ENCODE data around the gene RPL10. TPM values are rescaled to one million over a fixed set of nuclear protein-coding genes. Genes with fewer than 3 reads are reported as not detected.

RPL10 gene
- total and polyA plus RNA-seq, 2 of the 8 experiments (the other 6 are each of a cell fraction or from before 2014, with no cell fraction given) = 2,633 to 4,293 TPM

GRCh38 chrX:154355094-154355775 lies 42.9 kb upstream of the RPL10 start:
- Histone ChIP-seq H3K79me1 (ENCODE audit: low read depth, low read length) (no peaks in the 10 kb centered on the region; the same call in 1 of the 2 replicates), H3K23me2 (ENCODE audit: low read depth, low read length) (no peaks in the 10 kb centered on the region), H2BK120ac (replicated peaks; ENCODE audit: low read depth, low read length) (no peak overlapping the region), H2BK20ac (ENCODE audit: low read length) (no peak overlapping the region), H3K23ac (ENCODE audit: insufficient read length) (no peak overlapping the region), H3K18ac (ENCODE audit: extremely low read depth, low read length) (no peak overlapping the region), H3K4me1 (replicated peaks in 1 of 4; ENCODE audit: control insufficient read depth in 3 of 4, insufficient read depth in 4 of 4, low read length in 3 of 4) (no peaks in the 10 kb centered on the region), H3K79me2 (ENCODE audit: control insufficient read depth in 1 of 2, insufficient read depth in 2 of 2, low read length in 2 of 2) (no peaks in the 10 kb centered on the region), H3K36me3 (ENCODE audit: control insufficient read depth in 2 of 4, insufficient read depth in 4 of 4, low read length in 3 of 4) (peaks cover 44 to 100% (median 86%) of the 10 kb centered on the region in 4 experiments), H2BK5ac (ENCODE audit: low read depth, low read length) (no peak overlapping the region), H3K27me3 (replicated peaks in 1 of 4; ENCODE audit: control insufficient read depth in 3 of 4, extremely low read depth in 1 of 4, insufficient read depth in 3 of 4, low read length in 3 of 4) (no peaks in the 10 kb centered on the region), H2BK12ac (ENCODE audit: low read depth, low read length) (no peak overlapping the region), H3K56ac (replicated peaks; ENCODE audit: insufficient read length, low read depth, low read length) (no peak overlapping the region), H2BK15ac (ENCODE audit: low read length) (no peak overlapping the region), H3K27ac (ENCODE audit: low read depth, low read length) (no peak overlapping the region), H3K9ac (replicated peaks in 1 of 4; ENCODE audit: extremely low read depth in 1 of 4, low read depth in 3 of 4, low read length in 3 of 4) (no peak overlapping the region), H3K4me3 (ENCODE audit: extremely low read depth in 1 of 4, insufficient read depth in 2 of 4, low read depth in 3 of 4, low read length in 4 of 4) (no peak overlapping the region), H4K91ac (replicated peaks; ENCODE audit: insufficient read length, low read length) (no peak overlapping the region), H3K9me3 (ENCODE audit: insufficient read depth in 2 of 2, low read depth in 1 of 2, low read length in 1 of 2) (no peaks in the 10 kb centered on the region), H2AK5ac (ENCODE audit: low read depth, low read length) (no peak overlapping the region), H3K4ac (replicated peaks; ENCODE audit: insufficient read length, low read depth, low read length) (no peak overlapping the region), H3K14ac (ENCODE audit: insufficient read length) (no peak overlapping the region), H3K4me2 (ENCODE audit: insufficient read depth in 1 of 2, low read depth in 2 of 2, low read length in 2 of 2) (no peak overlapping the region), H4K8ac (ENCODE audit: extremely low read depth, insufficient read depth, low read length) (no peak overlapping the region; the same call in 1 of the 2 replicates), H2AFZ (ENCODE audit: low read length) (no peak overlapping the region), H4K20me1 (replicated peaks in 1 of 2; ENCODE audit: control insufficient read depth in 1 of 2, insufficient read depth in 2 of 2, low read length in 2 of 2) (peaks cover 5 to 44% of the 10 kb centered on the region in 2 experiments), H4K5ac (ENCODE audit: insufficient read length, low read depth, low read length) (no peak overlapping the region)
- no peak for TF ChIP-seq PHF8 (conservative IDR thresholded peaks at IDR 0.05; ENCODE audit: low read depth, low read length)
- TF ChIP-seq POU5F1 (IDR thresholded peaks at IDR 0.05; ENCODE audit: low read depth, low read length) = no peak
- TF ChIP-seq GABPA (IDR thresholded peaks at IDR 0.05; ENCODE audit: borderline replicate concordance, insufficient read depth, low read length) = no peak
- CTCF ChIA-PET (ENCODE audit: partially characterized antibody) = no interaction called here
- POLR2A ChIA-PET (ENCODE audit: partially characterized antibody) = interaction anchor here (1.0 to 15.6 kb wide), 6 partner anchors 6 to 46 kb away, joined by 4 to 348 read pairs (median 10); partner anchors contain the start of gene RPL10
- 92% methylated on average over 10 of the region's 30 CpGs; no CpG with 5 or more reads in 1 of the 2 experiments for WGBS, 2 experiments (ENCODE audit: extremely low coverage in 1 of 2, insufficient coverage in 1 of 2, insufficient read length in 1 of 2, insufficient replicate concordance in 2 of 2, low coverage in 1 of 2, low lambda C conversion rate in 2 of 2, missing lambda C conversion rate in 1 of 2)
- no peak for DNase-seq (ENCODE audit: low read depth in 1 of 2, low spot score in 2 of 2)
- no peak for FAIRE-seq
